Endothelial cell (in vitro differentiated cells): Measurements from ENCODE around the gene CIB4. TPM values are rescaled to one million over a fixed set of nuclear protein-coding genes. Genes with fewer than 3 reads are reported as not detected.

Experiments
- DNase-seq: peaks from one replicate; pipeline ENCODE4 v3.0.0; 2021; ENCODE audit warnings: low spot score
- H3K27ac Mint-ChIP-seq: one replicate; pipeline ENCODE4 v1.8.0; 2021; ENCODE audit warnings: mixed read lengths, inconsistent platforms; ENCODE audit not compliant: unreplicated experiment
- H3K27me3 Mint-ChIP-seq: one replicate; pipeline ENCODE4 v1.8.0; 2021; ENCODE audit warnings: mild to moderate bottlenecking, moderate library complexity, mixed read lengths, inconsistent platforms; ENCODE audit not compliant: unreplicated experiment
- H3K36me3 Mint-ChIP-seq: one replicate; pipeline ENCODE4 v1.8.0; 2021; ENCODE audit warnings: mild to moderate bottlenecking, low read depth, mixed read lengths, inconsistent platforms; ENCODE audit not compliant: unreplicated experiment
- H3K4me1 Mint-ChIP-seq: one replicate; pipeline ENCODE4 v1.8.0; 2021; ENCODE audit warnings: mild to moderate bottlenecking, mixed read lengths, inconsistent platforms; ENCODE audit not compliant: unreplicated experiment
- H3K4me3 Mint-ChIP-seq: one replicate; pipeline ENCODE4 v1.8.0; 2021; ENCODE audit warnings: mild to moderate bottlenecking, mixed read lengths, inconsistent platforms; ENCODE audit not compliant: unreplicated experiment
- H3K9me3 Mint-ChIP-seq: one replicate; pipeline ENCODE4 v1.8.0; 2021; ENCODE audit warnings: mixed read lengths, inconsistent platforms; ENCODE audit not compliant: unreplicated experiment
- total RNA-seq: library from RNA; stranded (reverse); fragmentation: NEBNext Ultra II Directional; extraction: Animal tissue kit (Norgen Biotek cat#: 25700); gene quantifications from one replicate; pipeline ENCODE4 v1.2.1, GENCODE V29; 2021; ENCODE audit not compliant: unreplicated experiment
- TF ChIP-seq, protein P1 (sequence below): fragments of 200-600 bp; sonication (generic); IDR thresholded peaks from one replicate; pipeline ENCODE4 v1.5.0; 2021; ENCODE audit warnings: antibody characterized with exemption; ENCODE audit not compliant: unreplicated experiment

The CIB4 gene
- total RNA-seq, 1 donor from 2014 or later: not detected

DNA sequence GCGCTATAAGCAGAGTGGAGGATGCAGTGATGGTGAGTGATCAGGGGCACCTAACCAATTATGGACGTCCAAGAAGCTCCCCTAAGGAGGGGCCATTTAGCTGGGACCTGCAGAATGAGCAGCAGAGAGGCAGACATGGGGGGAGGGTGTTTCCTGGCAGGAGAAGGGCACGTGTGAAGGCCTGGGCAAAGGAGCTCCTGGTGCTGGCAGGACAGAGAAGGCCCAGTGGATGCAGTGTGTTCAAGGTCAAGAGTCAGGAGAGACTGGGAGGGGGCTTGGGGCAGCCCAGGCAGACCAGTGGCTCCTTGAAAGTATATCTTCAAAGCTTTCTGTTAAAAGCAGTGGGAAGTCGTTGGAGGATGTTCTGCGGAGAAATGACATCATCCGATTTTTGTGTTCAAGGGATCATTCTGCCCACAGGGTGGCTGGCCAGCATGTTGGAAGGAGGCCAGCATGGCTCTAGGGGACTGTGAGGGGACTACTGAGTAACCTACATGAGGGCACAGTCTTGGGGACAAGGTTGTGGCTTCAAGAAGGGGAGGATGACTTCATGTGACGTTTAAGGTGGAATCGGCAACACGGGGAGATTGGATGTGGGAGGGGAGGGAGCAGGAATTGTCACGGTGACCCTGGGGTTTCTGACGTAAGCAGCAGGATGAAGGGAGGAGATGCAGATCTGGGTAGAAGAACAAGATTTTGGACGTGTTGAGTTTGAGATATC is 9.0 kb upstream of the CIB4 start:
- DNase-seq: no peak
- Mint-ChIP-seq H3K4me3 (no peak overlapping the region), H3K27me3 (peaks cover 3% of the 10 kb centered on the region), H3K4me1 (peaks cover 5% of the 10 kb centered on the region), H3K27ac (no peak overlapping the region), H3K9me3 (no peaks in the 10 kb centered on the region), H3K36me3 (peaks cover 4% of the 10 kb centered on the region)
- TF ChIP-seq, protein P1, sequence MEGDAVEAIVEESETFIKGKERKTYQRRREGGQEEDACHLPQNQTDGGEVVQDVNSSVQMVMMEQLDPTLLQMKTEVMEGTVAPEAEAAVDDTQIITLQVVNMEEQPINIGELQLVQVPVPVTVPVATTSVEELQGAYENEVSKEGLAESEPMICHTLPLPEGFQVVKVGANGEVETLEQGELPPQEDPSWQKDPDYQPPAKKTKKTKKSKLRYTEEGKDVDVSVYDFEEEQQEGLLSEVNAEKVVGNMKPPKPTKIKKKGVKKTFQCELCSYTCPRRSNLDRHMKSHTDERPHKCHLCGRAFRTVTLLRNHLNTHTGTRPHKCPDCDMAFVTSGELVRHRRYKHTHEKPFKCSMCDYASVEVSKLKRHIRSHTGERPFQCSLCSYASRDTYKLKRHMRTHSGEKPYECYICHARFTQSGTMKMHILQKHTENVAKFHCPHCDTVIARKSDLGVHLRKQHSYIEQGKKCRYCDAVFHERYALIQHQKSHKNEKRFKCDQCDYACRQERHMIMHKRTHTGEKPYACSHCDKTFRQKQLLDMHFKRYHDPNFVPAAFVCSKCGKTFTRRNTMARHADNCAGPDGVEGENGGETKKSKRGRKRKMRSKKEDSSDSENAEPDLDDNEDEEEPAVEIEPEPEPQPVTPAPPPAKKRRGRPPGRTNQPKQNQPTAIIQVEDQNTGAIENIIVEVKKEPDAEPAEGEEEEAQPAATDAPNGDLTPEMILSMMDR: no peak

- H3K4me3 Mint-ChIP-seq: no peak overlapping the region
- no peak for DNase-seq
- peaks cover 3% of the 10 kb centered on the region for H3K27me3 Mint-ChIP-seq
- H3K27ac Mint-ChIP-seq: no peak overlapping the region
- TF ChIP-seq, protein P1: no peak
- peaks cover under 1% of the 10 kb centered on the region for H3K4me1 Mint-ChIP-seq
- peaks cover 1% of the 10 kb centered on the region for H3K36me3 Mint-ChIP-seq
- H3K9me3 Mint-ChIP-seq: no peaks in the 10 kb centered on the region
Measured at GRCh38 chr2:26649322-26649721, 8.2 kb upstream of the CIB4 start.

GRCh38 chr2:26648516-26648915 is 7.3 kb upstream of the CIB4 start:
- no peaks in the 10 kb centered on the region for H3K9me3 Mint-ChIP-seq
- no peaks in the 10 kb centered on the region for H3K4me1 Mint-ChIP-seq
- TF ChIP-seq, protein P1: no peak
- H3K4me3 Mint-ChIP-seq: no peak overlapping the region
- H3K36me3 Mint-ChIP-seq: no peaks in the 10 kb centered on the region
- no peak for DNase-seq
- H3K27ac Mint-ChIP-seq: no peak overlapping the region
- peaks cover 3% of the 10 kb centered on the region for H3K27me3 Mint-ChIP-seq

DNA sequence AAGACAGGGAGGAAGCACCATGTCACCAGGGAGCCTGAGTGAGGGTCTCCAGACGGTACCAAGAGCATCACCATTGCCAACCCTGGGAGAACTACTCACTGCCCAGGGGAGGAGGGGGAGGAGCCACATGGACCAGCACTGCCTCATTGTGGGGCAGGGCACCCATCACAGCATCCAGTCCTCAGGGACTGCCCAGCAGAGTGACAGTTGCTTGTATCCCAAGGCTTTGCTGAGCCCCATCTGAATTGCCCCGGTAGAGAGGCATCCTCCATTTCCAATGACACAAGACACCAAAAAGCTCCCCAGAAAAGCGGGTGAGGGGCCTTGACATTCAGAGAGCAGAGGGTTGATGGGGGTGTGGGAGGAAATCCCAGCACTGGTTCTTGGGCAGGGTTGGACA is 6.8 kb upstream of the CIB4 start:
- no peaks in the 10 kb centered on the region for H3K9me3 Mint-ChIP-seq
- peaks cover 3% of the 10 kb centered on the region for H3K27me3 Mint-ChIP-seq
- no peak overlapping the region for H3K4me3 Mint-ChIP-seq
- no peak overlapping the region for H3K27ac Mint-ChIP-seq
- H3K4me1 Mint-ChIP-seq: no peaks in the 10 kb centered on the region
- TF ChIP-seq, protein P1: no peak
- DNase-seq: no peak
- H3K36me3 Mint-ChIP-seq: no peaks in the 10 kb centered on the region

GRCh38 chr2:26646986-26647672 is 6.0 kb upstream of the CIB4 start:
- Mint-ChIP-seq H3K27ac (no peak overlapping the region), H3K4me3 (no peak overlapping the region), H3K9me3 (no peaks in the 10 kb centered on the region), H3K36me3 (no peaks in the 10 kb centered on the region), H3K4me1 (no peaks in the 10 kb centered on the region), H3K27me3 (peaks cover 3% of the 10 kb centered on the region)
- TF ChIP-seq, protein P1: no peak
- DNase-seq: no peak
